Measurements from ENCODE around the gene SLC12A7. TPM values are rescaled to one million over a fixed set of nuclear protein-coding genes. Genes with fewer than 3 reads are reported as not detected.

Gene SLC12A7
- total and polyA plus RNA-seq, 4 experiments from 2014 or later: 11.7 to 32.9 (median 26.5) TPM

GRCh38 chr5:1135696-1136525 lies 24.0 kb upstream of the SLC12A7 start:
- Mint-ChIP-seq H3K4me1 (peaks cover 0 to 7% (median 2%) of the 10 kb centered on the region in 4 donors), H3K4me3 (no peak overlapping the region), H3K9me3 (no peaks in the 10 kb centered on the region), H3K27ac (no peak overlapping the region), H3K36me3 (no peaks in the 10 kb centered on the region), H3K27me3 (peaks cover 0 to 3% of the 10 kb centered on the region in 2 donors)
- ChIA-PET CTCF (ENCODE audit: partially characterized antibody) (no interaction called here), POLR2A (ENCODE audit: partially characterized antibody) (no interaction called here)
- no peaks in the 10 kb centered on the region for H3K36me3 ChIP-seq (ENCODE audit: insufficient read depth, low read length)
- no peak overlapping the region for H3K27ac ChIP-seq (ENCODE audit: low read depth, low read length)
- no peak overlapping the region for H3K4me3 ChIP-seq (ENCODE audit: low read length in 2 of 2)
- no peaks in the 10 kb centered on the region for H3K9me3 ChIP-seq (ENCODE audit: control insufficient read depth in 1 of 2, low read length in 2 of 2)
- H3K4me1 ChIP-seq (ENCODE audit: insufficient read depth, low read length): no peaks in the 10 kb centered on the region
- no peak for DNase-seq
- H3K27me3 ChIP-seq (ENCODE audit: insufficient read depth, low read length): no peaks in the 10 kb centered on the region
- intact Hi-C loops (cut with micrococcal nuclease): no loop called here

- no peaks in the 10 kb centered on the region for H3K36me3 ChIP-seq (ENCODE audit: insufficient read depth, low read length)
- H3K4me3 ChIP-seq (ENCODE audit: low read length in 2 of 2): no peak overlapping the region
- no peak overlapping the region for H3K27ac ChIP-seq (ENCODE audit: low read depth, low read length)
- Mint-ChIP-seq H3K4me3 (no peak overlapping the region), H3K4me1 (peaks cover 0 to 1% (median 0%) of the 10 kb centered on the region in 4 donors), H3K36me3 (no peaks in the 10 kb centered on the region), H3K27me3 (no peaks in the 10 kb centered on the region), H3K27ac (no peak overlapping the region), H3K9me3 (no peaks in the 10 kb centered on the region)
- no peaks in the 10 kb centered on the region for H3K9me3 ChIP-seq (ENCODE audit: control insufficient read depth in 1 of 2, low read length in 2 of 2)
- DNase-seq: no peak
- ChIA-PET POLR2A (ENCODE audit: partially characterized antibody) (no interaction called here), CTCF (ENCODE audit: partially characterized antibody) (no interaction called here)
- intact Hi-C loops (cut with micrococcal nuclease): no loop called here
- no peaks in the 10 kb centered on the region for H3K27me3 ChIP-seq (ENCODE audit: insufficient read depth, low read length)
- H3K4me1 ChIP-seq (ENCODE audit: insufficient read depth, low read length): no peaks in the 10 kb centered on the region
Measured at GRCh38 chr5:1134478-1134877, 22.6 kb upstream of the SLC12A7 start.

- no peaks in the 10 kb centered on the region for H3K36me3 ChIP-seq (ENCODE audit: insufficient read depth, low read length)
- H3K4me3 ChIP-seq (ENCODE audit: low read length in 2 of 2): no peak overlapping the region
- H3K4me1 ChIP-seq (ENCODE audit: insufficient read depth, low read length): no peaks in the 10 kb centered on the region
- H3K4me1 Mint-ChIP-seq: peaks cover 0 to 1% (median 0%) of the 10 kb centered on the region in 4 donors
- H3K9me3 Mint-ChIP-seq: no peaks in the 10 kb centered on the region
- peaks cover 2 to 3% of the 10 kb centered on the region in 2 donors for H3K27me3 Mint-ChIP-seq
- no peak overlapping the region for H3K4me3 Mint-ChIP-seq
- ChIA-PET POLR2A (ENCODE audit: partially characterized antibody) (no interaction called here), CTCF (ENCODE audit: partially characterized antibody) (interaction anchor here (1.1 kb wide), 2 partner anchors 151 to 210 kb away, joined by 3 to 4 read pairs; no protein-coding TSS in a partner anchor)
- intact Hi-C loops (cut with micrococcal nuclease): no loop called here
- H3K27ac ChIP-seq (ENCODE audit: low read depth, low read length): no peak overlapping the region
- H3K36me3 Mint-ChIP-seq: no peaks in the 10 kb centered on the region
- H3K9me3 ChIP-seq (ENCODE audit: control insufficient read depth in 1 of 2, low read length in 2 of 2): no peaks in the 10 kb centered on the region
- no peak overlapping the region for H3K27ac Mint-ChIP-seq
- no peaks in the 10 kb centered on the region for H3K27me3 ChIP-seq (ENCODE audit: insufficient read depth, low read length)
- DNase-seq: no peak
Measured at GRCh38 chr5:1133510-1134201, 21.8 kb upstream of the SLC12A7 start.

- no peak for DNase-seq
- Histone ChIP-seq H3K4me3 (ENCODE audit: low read length in 2 of 2) (no peak overlapping the region), H3K9me3 (ENCODE audit: control insufficient read depth in 1 of 2, low read length in 2 of 2) (no peaks in the 10 kb centered on the region), H3K27ac (ENCODE audit: low read depth, low read length) (no peak overlapping the region), H3K27me3 (ENCODE audit: insufficient read depth, low read length) (no peaks in the 10 kb centered on the region), H3K4me1 (ENCODE audit: insufficient read depth, low read length) (no peaks in the 10 kb centered on the region), H3K36me3 (ENCODE audit: insufficient read depth, low read length) (no peaks in the 10 kb centered on the region)
- Mint-ChIP-seq H3K27me3 (peaks cover 4% of the 10 kb centered on the region in 2 donors), H3K27ac (no peak overlapping the region), H3K36me3 (no peaks in the 10 kb centered on the region), H3K4me1 (peaks cover 0 to 1% (median 0%) of the 10 kb centered on the region in 4 donors), H3K4me3 (no peak overlapping the region), H3K9me3 (no peaks in the 10 kb centered on the region)
- POLR2A ChIA-PET (ENCODE audit: partially characterized antibody): no interaction called here
- CTCF ChIA-PET (ENCODE audit: partially characterized antibody): interaction anchor here (1.1 kb wide), 2 partner anchors 150 to 209 kb away, joined by 3 to 4 read pairs; no protein-coding TSS in a partner anchor
- intact Hi-C loops (cut with micrococcal nuclease): no loop called here
Measured at GRCh38 chr5:1133108-1133507, 21.2 kb upstream of the SLC12A7 start.

GRCh38 chr5:1132570-1132969 lies 20.7 kb upstream of the SLC12A7 start:
- Mint-ChIP-seq H3K27me3 (peaks cover 4 to 7% of the 10 kb centered on the region in 2 donors), H3K4me3 (no peak overlapping the region), H3K9me3 (no peaks in the 10 kb centered on the region), H3K36me3 (no peaks in the 10 kb centered on the region), H3K4me1 (no peaks in the 10 kb centered on the region), H3K27ac (no peak overlapping the region)
- POLR2A ChIA-PET (ENCODE audit: partially characterized antibody): no interaction called here
- intact Hi-C loops (cut with micrococcal nuclease): no loop called here
- Histone ChIP-seq H3K36me3 (ENCODE audit: insufficient read depth, low read length) (no peaks in the 10 kb centered on the region), H3K27ac (ENCODE audit: low read depth, low read length) (no peak overlapping the region), H3K4me3 (ENCODE audit: low read length in 2 of 2) (no peak overlapping the region), H3K27me3 (ENCODE audit: insufficient read depth, low read length) (no peaks in the 10 kb centered on the region), H3K4me1 (ENCODE audit: insufficient read depth, low read length) (no peaks in the 10 kb centered on the region), H3K9me3 (ENCODE audit: control insufficient read depth in 1 of 2, low read length in 2 of 2) (no peaks in the 10 kb centered on the region)
- DNase-seq: no peak
- CTCF ChIA-PET (ENCODE audit: partially characterized antibody): interaction anchor here (1.1 kb wide), 1 partner anchor 150 kb away, joined by 3 read pairs; no protein-coding TSS in a partner anchor

GRCh38 chr5:1131726-1132125 lies 19.9 kb upstream of the SLC12A7 start:
- ChIA-PET POLR2A (ENCODE audit: partially characterized antibody) (no interaction called here), CTCF (ENCODE audit: partially characterized antibody) (no interaction called here)
- Histone ChIP-seq H3K4me3 (ENCODE audit: low read length in 2 of 2) (no peak overlapping the region), H3K4me1 (ENCODE audit: insufficient read depth, low read length) (no peaks in the 10 kb centered on the region), H3K36me3 (ENCODE audit: insufficient read depth, low read length) (no peaks in the 10 kb centered on the region), H3K27ac (ENCODE audit: low read depth, low read length) (no peak overlapping the region), H3K27me3 (ENCODE audit: insufficient read depth, low read length) (no peaks in the 10 kb centered on the region), H3K9me3 (ENCODE audit: control insufficient read depth in 1 of 2, low read length in 2 of 2) (no peaks in the 10 kb centered on the region)
- Mint-ChIP-seq H3K9me3 (no peaks in the 10 kb centered on the region), H3K27me3 (peaks cover 4 to 8% of the 10 kb centered on the region in 2 donors), H3K36me3 (no peaks in the 10 kb centered on the region), H3K27ac (no peak overlapping the region), H3K4me3 (no peak overlapping the region), H3K4me1 (no peaks in the 10 kb centered on the region)
- intact Hi-C loops (cut with micrococcal nuclease): no loop called here
- DNase-seq: no peak

- H3K27me3 Mint-ChIP-seq: peaks cover 4 to 8% of the 10 kb centered on the region in 2 donors
- no peak overlapping the region for H3K4me3 Mint-ChIP-seq
- CTCF ChIA-PET (ENCODE audit: partially characterized antibody): no interaction called here
Measured at GRCh38 chr5:1131191-1131621, 19.3 kb upstream of the SLC12A7 start.

More at GRCh38 chr5:1131191-1131621, 19.3 kb upstream of the SLC12A7 start:
- no peak overlapping the region for H3K27ac Mint-ChIP-seq
- no peak overlapping the region for H3K27ac ChIP-seq (ENCODE audit: low read depth, low read length)
- no peaks in the 10 kb centered on the region for H3K4me1 ChIP-seq (ENCODE audit: insufficient read depth, low read length)
- no peaks in the 10 kb centered on the region for H3K36me3 ChIP-seq (ENCODE audit: insufficient read depth, low read length)
- H3K9me3 Mint-ChIP-seq: no peaks in the 10 kb centered on the region
- no peak overlapping the region for H3K4me3 ChIP-seq (ENCODE audit: low read length in 2 of 2)
- H3K36me3 Mint-ChIP-seq: no peaks in the 10 kb centered on the region
- no peaks in the 10 kb centered on the region for H3K9me3 ChIP-seq (ENCODE audit: control insufficient read depth in 1 of 2, low read length in 2 of 2)
- H3K4me1 Mint-ChIP-seq: no peaks in the 10 kb centered on the region
- intact Hi-C loops (cut with micrococcal nuclease): no loop called here
- H3K27me3 ChIP-seq (ENCODE audit: insufficient read depth, low read length): no peaks in the 10 kb centered on the region
- no peak for DNase-seq
- POLR2A ChIA-PET (ENCODE audit: partially characterized antibody): no interaction called here
